ENCODE measurements around the gene DCLK1. TPM values are rescaled to one million over a fixed set of nuclear protein-coding genes. Genes with fewer than 3 reads are reported as not detected.
A peak's percentile ranks its signal among the peaks of the same experiment; 100 is the strongest.

Gene DCLK1
- total RNA-seq, 1 donor from 2014 or later: 6.4 TPM

DNA sequence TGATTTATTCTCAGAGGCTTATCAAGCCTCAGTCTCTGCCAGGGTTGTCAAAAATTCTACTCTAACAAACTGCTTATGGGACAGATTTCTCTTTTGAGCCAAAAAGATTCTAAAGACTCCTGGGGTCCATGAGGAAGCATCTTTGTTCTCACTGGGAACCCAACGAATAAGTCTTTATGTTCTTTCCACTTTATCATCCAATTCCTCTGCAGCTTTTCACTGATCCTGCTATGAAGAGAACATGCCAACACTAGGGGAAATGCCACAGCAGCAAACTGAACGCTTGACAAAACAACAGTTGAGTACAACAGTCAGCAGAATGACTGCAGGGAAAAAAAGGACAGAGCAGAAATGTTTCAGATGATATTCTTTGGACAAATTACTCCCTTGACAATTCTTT is 22.2 kb downstream of the DCLK1 start:
- H3K9me3 Mint-ChIP-seq: no peaks in the 10 kb centered on the region
- Histone ChIP-seq H3K36me3 (no peaks in the 10 kb centered on the region), H3F3A (ENCODE audit: low read depth) (no peaks in the 10 kb centered on the region), H3K4me1 (peaks cover 5% of the 10 kb centered on the region), H3K9ac (no peak overlapping the region), H4K20me1 (ENCODE audit: low read depth) (no peaks in the 10 kb centered on the region), H3K4me3 (no peak overlapping the region), H3K4me2 (no peak overlapping the region), H3K9me3 (ENCODE audit: low read depth) (no peaks in the 10 kb centered on the region), H3K79me2 (ENCODE audit: low read depth) (no peaks in the 10 kb centered on the region), H2AFZ (replicated peaks) (no peak overlapping the region), H3K27me3 (no peaks in the 10 kb centered on the region), H3K27ac (no peak overlapping the region)
- H3K36me3 Mint-ChIP-seq: peaks cover 6% of the 10 kb centered on the region
- TF ChIP-seq, protein P1, sequence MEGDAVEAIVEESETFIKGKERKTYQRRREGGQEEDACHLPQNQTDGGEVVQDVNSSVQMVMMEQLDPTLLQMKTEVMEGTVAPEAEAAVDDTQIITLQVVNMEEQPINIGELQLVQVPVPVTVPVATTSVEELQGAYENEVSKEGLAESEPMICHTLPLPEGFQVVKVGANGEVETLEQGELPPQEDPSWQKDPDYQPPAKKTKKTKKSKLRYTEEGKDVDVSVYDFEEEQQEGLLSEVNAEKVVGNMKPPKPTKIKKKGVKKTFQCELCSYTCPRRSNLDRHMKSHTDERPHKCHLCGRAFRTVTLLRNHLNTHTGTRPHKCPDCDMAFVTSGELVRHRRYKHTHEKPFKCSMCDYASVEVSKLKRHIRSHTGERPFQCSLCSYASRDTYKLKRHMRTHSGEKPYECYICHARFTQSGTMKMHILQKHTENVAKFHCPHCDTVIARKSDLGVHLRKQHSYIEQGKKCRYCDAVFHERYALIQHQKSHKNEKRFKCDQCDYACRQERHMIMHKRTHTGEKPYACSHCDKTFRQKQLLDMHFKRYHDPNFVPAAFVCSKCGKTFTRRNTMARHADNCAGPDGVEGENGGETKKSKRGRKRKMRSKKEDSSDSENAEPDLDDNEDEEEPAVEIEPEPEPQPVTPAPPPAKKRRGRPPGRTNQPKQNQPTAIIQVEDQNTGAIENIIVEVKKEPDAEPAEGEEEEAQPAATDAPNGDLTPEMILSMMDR (IDR thresholded peaks at IDR 0.05): no peak
- TF ChIP-seq EZH2 (IDR thresholded peaks at IDR 0.05) (no peak), EZH2phosphoT487 (IDR thresholded peaks at IDR 0.05) (no peak)
- DNase-seq (ENCODE audit: low spot score): no peak
- no peak overlapping the region for H3K4me3 Mint-ChIP-seq
- H3K27me3 Mint-ChIP-seq (ENCODE audit: insufficient read depth, low read depth): no peaks in the 10 kb centered on the region
- H3K27ac Mint-ChIP-seq: no peak overlapping the region
- H3K4me1 Mint-ChIP-seq: peaks cover 11% of the 10 kb centered on the region

DNA sequence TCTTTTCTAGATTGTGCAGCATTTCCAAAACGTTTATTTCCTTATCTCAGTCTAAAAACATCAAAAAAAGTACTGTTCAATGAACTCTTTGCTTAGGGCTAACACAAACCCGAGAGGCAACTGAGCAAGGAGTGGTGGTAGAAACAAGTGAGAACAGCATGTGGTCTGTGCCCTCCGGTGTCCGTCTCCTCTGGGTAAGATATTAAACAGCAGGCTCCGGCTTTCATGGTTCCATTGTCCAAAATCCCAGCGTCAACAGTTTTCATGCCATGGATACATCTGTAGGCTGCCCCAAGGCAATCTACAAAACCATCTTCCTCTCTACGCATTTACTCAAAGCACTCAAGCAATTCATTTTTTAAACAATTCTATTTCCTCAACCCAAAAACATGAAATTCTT is 22.8 kb downstream of the DCLK1 start:
- Mint-ChIP-seq H3K36me3 (peaks cover 6% of the 10 kb centered on the region), H3K27me3 (ENCODE audit: insufficient read depth, low read depth) (no peaks in the 10 kb centered on the region), H3K4me1 (peaks cover 11% of the 10 kb centered on the region), H3K4me3 (no peak overlapping the region), H3K27ac (peak overlapping the region; percentile 6), H3K9me3 (no peaks in the 10 kb centered on the region)
- TF ChIP-seq, protein P1 (IDR thresholded peaks at IDR 0.05): no peak
- TF ChIP-seq EZH2phosphoT487 (IDR thresholded peaks at IDR 0.05) (no peak), EZH2 (IDR thresholded peaks at IDR 0.05) (no peak)
- Histone ChIP-seq H3K4me1 (peaks cover 5% of the 10 kb centered on the region), H3K27ac (no peak overlapping the region), H3F3A (ENCODE audit: low read depth) (no peaks in the 10 kb centered on the region), H2AFZ (replicated peaks) (no peak overlapping the region), H3K9me3 (ENCODE audit: low read depth) (no peaks in the 10 kb centered on the region), H3K4me2 (no peak overlapping the region), H4K20me1 (ENCODE audit: low read depth) (no peaks in the 10 kb centered on the region), H3K79me2 (ENCODE audit: low read depth) (no peaks in the 10 kb centered on the region), H3K9ac (no peak overlapping the region), H3K4me3 (no peak overlapping the region), H3K36me3 (no peaks in the 10 kb centered on the region), H3K27me3 (no peaks in the 10 kb centered on the region)
- no peak for DNase-seq (ENCODE audit: low spot score)

DNA sequence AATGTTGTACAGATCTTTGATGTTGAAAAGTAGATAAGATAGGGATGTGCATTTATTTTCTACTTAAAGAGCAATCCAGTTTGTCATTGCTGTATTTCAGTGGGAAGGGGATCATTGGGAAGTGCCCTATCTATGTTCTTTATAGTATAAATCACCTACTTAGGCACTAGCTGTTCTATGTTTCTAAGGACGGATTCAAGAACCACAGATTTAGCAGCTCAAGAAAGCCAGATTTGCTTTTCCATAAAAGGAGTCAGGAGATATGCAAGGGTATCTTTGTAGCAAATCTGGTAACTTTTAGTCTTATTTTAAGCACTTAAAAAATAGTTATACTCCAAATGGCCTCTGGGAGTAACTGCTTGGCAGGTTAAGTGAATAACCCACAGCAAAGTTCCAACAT is 23.7 kb downstream of the DCLK1 start:
- H3K9me3 Mint-ChIP-seq: no peaks in the 10 kb centered on the region

More for the DNA sequence above, 23.7 kb downstream of the DCLK1 start:
- Histone ChIP-seq H3K27me3 (no peaks in the 10 kb centered on the region), H2AFZ (replicated peaks) (no peak overlapping the region), H3K4me3 (no peak overlapping the region), H3F3A (ENCODE audit: low read depth) (no peaks in the 10 kb centered on the region), H3K36me3 (no peaks in the 10 kb centered on the region), H3K79me2 (ENCODE audit: low read depth) (no peaks in the 10 kb centered on the region), H3K4me1 (peaks cover 5% of the 10 kb centered on the region), H3K9me3 (ENCODE audit: low read depth) (no peaks in the 10 kb centered on the region), H3K4me2 (no peak overlapping the region), H4K20me1 (ENCODE audit: low read depth) (no peaks in the 10 kb centered on the region), H3K27ac (no peak overlapping the region), H3K9ac (no peak overlapping the region)
- Mint-ChIP-seq H3K27me3 (ENCODE audit: insufficient read depth, low read depth) (no peaks in the 10 kb centered on the region), H3K4me1 (peaks cover 11% of the 10 kb centered on the region), H3K36me3 (peaks cover 6% of the 10 kb centered on the region), H3K27ac (no peak overlapping the region), H3K4me3 (no peak overlapping the region)
- DNase-seq (ENCODE audit: low spot score): no peak
- TF ChIP-seq EZH2 (IDR thresholded peaks at IDR 0.05): no peak
- TF ChIP-seq, protein P1 (IDR thresholded peaks at IDR 0.05): no peak
- TF ChIP-seq EZH2phosphoT487 (IDR thresholded peaks at IDR 0.05): no peak
